ENCODE data around the gene EFCAB11. TPM values are rescaled to one million over a fixed set of nuclear protein-coding genes. Genes with fewer than 3 reads are reported as not detected.

The EFCAB11 gene
- total RNA-seq, 1 experiment from 2014 or later = 36.2 TPM

DNA sequence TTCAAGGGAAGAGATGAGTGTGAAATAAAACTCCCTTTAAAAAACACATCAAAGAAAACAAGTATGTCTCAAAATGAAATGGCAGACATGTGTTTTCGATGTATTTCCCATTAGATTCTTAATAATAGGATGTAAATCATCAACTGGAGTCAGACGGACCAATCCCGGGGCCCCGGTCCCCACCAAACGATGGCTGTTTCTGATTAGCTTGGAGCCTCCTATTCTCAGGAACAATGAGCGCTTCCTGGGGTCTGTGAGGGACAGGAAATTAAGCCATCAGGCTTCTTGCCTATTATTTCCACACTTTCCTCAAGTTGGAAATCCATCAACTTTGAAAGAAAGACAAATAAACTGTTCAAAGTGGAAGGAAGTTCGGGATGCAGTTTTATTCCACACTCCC is 179.4 kb downstream of the EFCAB11 start:
- H3K4me1 Mint-ChIP-seq (ENCODE audit: low read depth, unreplicated experiment) = no peaks in the 10 kb centered on the region
- Histone ChIP-seq H3K36me3 (ENCODE audit: control insufficient read depth, insufficient read depth, low read length) (no peaks in the 10 kb centered on the region), H3K4me3 (ENCODE audit: low read depth, low read length) (no peak overlapping the region), H3K4me1 (no peaks in the 10 kb centered on the region), H3K9me3 (no peaks in the 10 kb centered on the region), H3K27me3 (replicated peaks; ENCODE audit: control insufficient read depth, insufficient read depth, low read length) (no peaks in the 10 kb centered on the region)
- no peak overlapping the region for H3K4me3 Mint-ChIP-seq (ENCODE audit: unreplicated experiment)
- intact Hi-C loops (cut with micrococcal nuclease; ENCODE audit: unreplicated experiment) = no loop called here
- no peak overlapping the region for H3K27ac Mint-ChIP-seq (ENCODE audit: unreplicated experiment)
- TF ChIP-seq, protein P1, sequence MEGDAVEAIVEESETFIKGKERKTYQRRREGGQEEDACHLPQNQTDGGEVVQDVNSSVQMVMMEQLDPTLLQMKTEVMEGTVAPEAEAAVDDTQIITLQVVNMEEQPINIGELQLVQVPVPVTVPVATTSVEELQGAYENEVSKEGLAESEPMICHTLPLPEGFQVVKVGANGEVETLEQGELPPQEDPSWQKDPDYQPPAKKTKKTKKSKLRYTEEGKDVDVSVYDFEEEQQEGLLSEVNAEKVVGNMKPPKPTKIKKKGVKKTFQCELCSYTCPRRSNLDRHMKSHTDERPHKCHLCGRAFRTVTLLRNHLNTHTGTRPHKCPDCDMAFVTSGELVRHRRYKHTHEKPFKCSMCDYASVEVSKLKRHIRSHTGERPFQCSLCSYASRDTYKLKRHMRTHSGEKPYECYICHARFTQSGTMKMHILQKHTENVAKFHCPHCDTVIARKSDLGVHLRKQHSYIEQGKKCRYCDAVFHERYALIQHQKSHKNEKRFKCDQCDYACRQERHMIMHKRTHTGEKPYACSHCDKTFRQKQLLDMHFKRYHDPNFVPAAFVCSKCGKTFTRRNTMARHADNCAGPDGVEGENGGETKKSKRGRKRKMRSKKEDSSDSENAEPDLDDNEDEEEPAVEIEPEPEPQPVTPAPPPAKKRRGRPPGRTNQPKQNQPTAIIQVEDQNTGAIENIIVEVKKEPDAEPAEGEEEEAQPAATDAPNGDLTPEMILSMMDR (IDR thresholded peaks at IDR 0.05; ENCODE audit: insufficient read depth in 1 of 2, low read depth in 1 of 2, low read length in 1 of 2, severe bottlenecking in 1 of 2, unreplicated experiment in 1 of 2) = no peak
- no peak for DNase-seq
- peaks cover 3% of the 10 kb centered on the region for H3K27me3 Mint-ChIP-seq (ENCODE audit: insufficient read depth, unreplicated experiment)
- ChIA-PET POLR2A (no interaction called here), CTCF (no interaction called here)
- BruUV-seq (replicated peaks) = no TSS peak
- peaks cover 5% of the 10 kb centered on the region for H3K36me3 Mint-ChIP-seq (ENCODE audit: insufficient read depth, unreplicated experiment)
- no peaks in the 10 kb centered on the region for H3K9me3 Mint-ChIP-seq (ENCODE audit: unreplicated experiment)

DNA sequence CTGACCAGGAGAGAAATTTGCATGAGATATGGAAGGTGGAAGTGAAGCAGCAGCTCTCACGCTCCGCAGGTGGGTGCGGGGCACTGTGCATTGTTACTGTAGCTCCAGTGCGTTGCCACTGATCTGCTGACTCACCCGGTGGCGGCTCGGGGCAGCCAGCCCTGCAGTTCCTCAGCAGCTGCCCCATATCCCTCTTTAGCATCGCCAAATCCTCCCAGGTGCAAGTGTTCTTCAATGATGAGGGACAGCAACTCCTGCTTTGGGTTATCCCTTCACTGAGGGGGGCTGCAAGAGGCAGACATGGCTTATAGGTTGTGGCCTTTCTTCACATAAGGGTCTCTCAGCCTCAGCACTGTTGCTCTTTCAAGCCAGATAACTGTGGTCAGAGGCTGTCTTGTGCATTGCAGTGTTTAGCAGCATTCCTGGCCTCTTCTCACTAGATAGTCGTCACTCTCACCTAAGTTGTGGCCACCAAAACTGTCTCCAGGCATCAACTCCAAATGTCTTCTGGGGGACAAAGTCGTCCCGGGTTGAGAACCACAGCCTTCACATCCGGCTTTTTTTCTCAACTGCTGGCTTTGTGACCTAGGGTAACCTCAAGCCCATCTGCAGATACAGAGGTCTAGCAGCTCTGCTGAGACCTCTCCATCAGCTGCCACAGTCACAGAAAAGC is 180.8 kb downstream of the EFCAB11 start:
- Histone ChIP-seq H3K4me3 (ENCODE audit: low read depth, low read length) (no peak overlapping the region), H3K9me3 (no peaks in the 10 kb centered on the region), H3K27me3 (replicated peaks; ENCODE audit: control insufficient read depth, insufficient read depth, low read length) (no peaks in the 10 kb centered on the region), H3K4me1 (no peaks in the 10 kb centered on the region), H3K36me3 (ENCODE audit: control insufficient read depth, insufficient read depth, low read length) (no peaks in the 10 kb centered on the region)
- no peaks in the 10 kb centered on the region for H3K9me3 Mint-ChIP-seq (ENCODE audit: unreplicated experiment)
- ChIA-PET POLR2A (no interaction called here), CTCF (interaction anchor here (0.5 kb wide), 1 partner anchor 275 kb away, joined by 4 read pairs; no protein-coding TSS in a partner anchor)
- BruUV-seq (replicated peaks) = no TSS peak
- H3K27me3 Mint-ChIP-seq (ENCODE audit: insufficient read depth, unreplicated experiment) = peaks cover 3% of the 10 kb centered on the region
- H3K4me1 Mint-ChIP-seq (ENCODE audit: low read depth, unreplicated experiment) = no peaks in the 10 kb centered on the region
- DNase-seq = peak in 1 of 2 experiments; percentile 16
- H3K36me3 Mint-ChIP-seq (ENCODE audit: insufficient read depth, unreplicated experiment) = peaks cover 5% of the 10 kb centered on the region
- no peak overlapping the region for H3K27ac Mint-ChIP-seq (ENCODE audit: unreplicated experiment)
- H3K4me3 Mint-ChIP-seq (ENCODE audit: unreplicated experiment) = no peak overlapping the region
- TF ChIP-seq, protein P1 (IDR thresholded peaks at IDR 0.05; ENCODE audit: insufficient read depth in 1 of 2, low read depth in 1 of 2, low read length in 1 of 2, severe bottlenecking in 1 of 2, unreplicated experiment in 1 of 2) = no peak
- intact Hi-C loops (cut with micrococcal nuclease; ENCODE audit: unreplicated experiment) = no loop called here

DNA sequence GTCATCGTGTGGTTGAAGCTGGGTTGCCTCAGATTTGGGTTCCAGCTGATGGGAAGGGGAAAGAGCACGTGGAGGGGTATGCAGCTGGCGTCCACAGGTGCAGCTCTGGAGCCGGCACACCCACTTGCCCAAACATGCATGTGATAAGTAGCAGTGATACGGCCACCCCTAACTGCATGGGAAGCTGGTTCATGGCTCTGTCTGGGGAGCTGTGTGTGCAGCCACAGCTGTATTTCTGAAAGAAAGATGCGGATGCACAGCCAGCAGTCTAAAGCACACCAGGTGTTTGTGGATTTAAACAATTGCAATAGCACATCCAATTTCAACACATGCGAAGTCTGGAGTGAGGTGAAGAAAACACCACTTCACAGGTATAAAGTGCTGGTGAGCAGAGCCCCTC is 181.4 kb downstream of the EFCAB11 start:
- ChIA-PET POLR2A (no interaction called here), CTCF (interaction anchor here (0.5 kb wide), 1 partner anchor 275 kb away, joined by 4 read pairs; no protein-coding TSS in a partner anchor)
- Histone ChIP-seq H3K9me3 (no peaks in the 10 kb centered on the region), H3K27me3 (replicated peaks; ENCODE audit: control insufficient read depth, insufficient read depth, low read length) (no peaks in the 10 kb centered on the region), H3K4me1 (no peaks in the 10 kb centered on the region), H3K4me3 (ENCODE audit: low read depth, low read length) (no peak overlapping the region), H3K36me3 (ENCODE audit: control insufficient read depth, insufficient read depth, low read length) (no peaks in the 10 kb centered on the region)
- no TSS peak for BruUV-seq (replicated peaks)
- Mint-ChIP-seq H3K27ac (ENCODE audit: unreplicated experiment) (no peak overlapping the region), H3K4me1 (ENCODE audit: low read depth, unreplicated experiment) (no peaks in the 10 kb centered on the region), H3K36me3 (ENCODE audit: insufficient read depth, unreplicated experiment) (peaks cover 5% of the 10 kb centered on the region), H3K9me3 (ENCODE audit: unreplicated experiment) (no peaks in the 10 kb centered on the region), H3K4me3 (ENCODE audit: unreplicated experiment) (no peak overlapping the region), H3K27me3 (ENCODE audit: insufficient read depth, unreplicated experiment) (peaks cover 3% of the 10 kb centered on the region)
- TF ChIP-seq, protein P1 (IDR thresholded peaks at IDR 0.05; ENCODE audit: insufficient read depth in 1 of 2, low read depth in 1 of 2, low read length in 1 of 2, severe bottlenecking in 1 of 2, unreplicated experiment in 1 of 2) = no peak
- no peak for DNase-seq
- intact Hi-C loops (cut with micrococcal nuclease; ENCODE audit: unreplicated experiment) = no loop called here
